Activated CD4-positive, alpha-beta T cell treated with anti-CD3 and anti-CD28 coated beads, Interleukin-2, amount 10 ng/mL, durations not matched to agents 7 days and 5 days (primary cell): Measurements from ENCODE around the gene EGFLAM. TPM values are rescaled to one million over a fixed set of nuclear protein-coding genes. Genes with fewer than 3 reads are reported as not detected.
A peak's percentile ranks its signal among the peaks of the same experiment; 100 is the strongest.

ENCODE experiments used
- CTCF ChIA-PET: fragments of 350-600 bp; sonication (Branson Sonifier 250); formaldehyde crosslinking; loops from one replicate; lab custom pipeline; 2021; ENCODE audit warnings: antibody characterized with exemption; lab: Charles Lee
- POLR2A ChIA-PET: fragments of 350-600 bp; sonication (Branson Sonifier 250); formaldehyde crosslinking; loops from one replicate; lab custom pipeline; 2021; ENCODE audit warnings: antibody characterized with exemption; lab: Charles Lee
- DNase-seq: peaks from one replicate; pipeline ENCODE4 v3.0.0-alpha.2; 2020
- H3K27ac Mint-ChIP-seq: one replicate; pipeline ENCODE4 v1.8.0; 2021; ENCODE audit warnings: mild to moderate bottlenecking, moderate library complexity, mixed read lengths
- H3K27me3 Mint-ChIP-seq: one replicate; pipeline ENCODE4 v1.8.0; 2021; ENCODE audit warnings: mixed read lengths
- H3K36me3 Mint-ChIP-seq: one replicate; pipeline ENCODE4 v1.8.0; 2021; ENCODE audit warnings: low read depth, mixed read lengths
- H3K4me1 Mint-ChIP-seq: one replicate; pipeline ENCODE4 v1.8.0; 2021; ENCODE audit warnings: mixed read lengths
- H3K4me3 Mint-ChIP-seq: one replicate; pipeline ENCODE4 v1.8.0; 2021; ENCODE audit warnings: mild to moderate bottlenecking, moderate library complexity, mixed read lengths
- H3K9me3 Mint-ChIP-seq: one replicate; pipeline ENCODE4 v1.8.0; 2021; ENCODE audit warnings: mixed read lengths
- total RNA-seq, 2 experiments: library from RNA; stranded (reverse); gene quantifications; one replicate each; pipeline ENCODE4 v1.2.3, GENCODE V29; 2021

The EGFLAM gene
- total RNA-seq, 2 experiments from 2014 or later = not detected

- ChIA-PET POLR2A (no interaction called here), CTCF (no interaction called here)
- H3K4me1 Mint-ChIP-seq = no peaks in the 10 kb centered on the region
- DNase-seq = no peak
- H3K9me3 Mint-ChIP-seq = peaks cover 2% of the 10 kb centered on the region
- no peak overlapping the region for H3K4me3 Mint-ChIP-seq
- no peak overlapping the region for H3K27ac Mint-ChIP-seq
- H3K27me3 Mint-ChIP-seq = peaks cover 2% of the 10 kb centered on the region
- no peaks in the 10 kb centered on the region for H3K36me3 Mint-ChIP-seq
Observed at GRCh38 chr5:38344891-38345290, 86.5 kb downstream of the EGFLAM start.

GRCh38 chr5:38346593-38346992, 88.2 kb downstream of the EGFLAM start:
- no peak for DNase-seq
- H3K27me3 Mint-ChIP-seq = peaks cover 2% of the 10 kb centered on the region
- POLR2A ChIA-PET = no interaction called here
- H3K36me3 Mint-ChIP-seq = no peaks in the 10 kb centered on the region
- peaks cover 2% of the 10 kb centered on the region for H3K9me3 Mint-ChIP-seq
- H3K27ac Mint-ChIP-seq = peak overlapping the region; percentile 20
- no peak overlapping the region for H3K4me3 Mint-ChIP-seq
- no peaks in the 10 kb centered on the region for H3K4me1 Mint-ChIP-seq
- CTCF ChIA-PET = no interaction called here

GRCh38 chr5:38347040-38347763, 88.8 kb downstream of the EGFLAM start:
- Mint-ChIP-seq H3K27me3 (no peaks in the 10 kb centered on the region), H3K36me3 (no peaks in the 10 kb centered on the region), H3K4me1 (no peaks in the 10 kb centered on the region), H3K9me3 (peaks cover 2% of the 10 kb centered on the region), H3K27ac (no peak overlapping the region), H3K4me3 (no peak overlapping the region)
- POLR2A ChIA-PET = no interaction called here
- DNase-seq = no peak
- CTCF ChIA-PET = no interaction called here

GRCh38 chr5:38347896-38348295, 89.5 kb downstream of the EGFLAM start:
- Mint-ChIP-seq H3K36me3 (no peaks in the 10 kb centered on the region), H3K4me1 (no peaks in the 10 kb centered on the region), H3K27me3 (no peaks in the 10 kb centered on the region), H3K9me3 (peaks cover 2% of the 10 kb centered on the region), H3K4me3 (no peak overlapping the region), H3K27ac (no peak overlapping the region)
- DNase-seq = no peak
- CTCF ChIA-PET = no interaction called here
- POLR2A ChIA-PET = no interaction called here

- DNase-seq = no peak
Observed at GRCh38 chr5:38360323-38361061, 102.1 kb downstream of the EGFLAM start.

GRCh38 chr5:38362713-38363112, 104.4 kb downstream of the EGFLAM start:
- DNase-seq = no peak
- ChIA-PET CTCF (no interaction called here), POLR2A (no interaction called here)
- no peaks in the 10 kb centered on the region for H3K36me3 Mint-ChIP-seq
- H3K27me3 Mint-ChIP-seq = peaks cover 8% of the 10 kb centered on the region
- H3K27ac Mint-ChIP-seq = no peak overlapping the region
- no peaks in the 10 kb centered on the region for H3K4me1 Mint-ChIP-seq
- H3K9me3 Mint-ChIP-seq = no peaks in the 10 kb centered on the region
- no peak overlapping the region for H3K4me3 Mint-ChIP-seq

More at GRCh38 chr5:38360323-38361061, 102.1 kb downstream of the EGFLAM start:
- H3K27ac Mint-ChIP-seq = no peak overlapping the region
- ChIA-PET CTCF (no interaction called here), POLR2A (no interaction called here)
- H3K4me1 Mint-ChIP-seq = no peaks in the 10 kb centered on the region
- no peak overlapping the region for H3K4me3 Mint-ChIP-seq
- H3K36me3 Mint-ChIP-seq = no peaks in the 10 kb centered on the region
- peaks cover 3% of the 10 kb centered on the region for H3K27me3 Mint-ChIP-seq
- H3K9me3 Mint-ChIP-seq = no peaks in the 10 kb centered on the region

GRCh38 chr5:38364825-38365224, 106.5 kb downstream of the EGFLAM start:
- Mint-ChIP-seq H3K27me3 (peaks cover 8% of the 10 kb centered on the region), H3K9me3 (no peaks in the 10 kb centered on the region), H3K4me3 (no peak overlapping the region), H3K4me1 (peaks cover 9% of the 10 kb centered on the region), H3K27ac (no peak overlapping the region), H3K36me3 (no peaks in the 10 kb centered on the region)
- ChIA-PET POLR2A (no interaction called here), CTCF (interaction anchor here (1.3 kb wide), 1 partner anchor 15 kb away, joined by 3 read pairs; no protein-coding TSS in a partner anchor)
- no peak for DNase-seq

- Mint-ChIP-seq H3K27me3 (peaks cover 8% of the 10 kb centered on the region), H3K4me3 (no peak overlapping the region), H3K36me3 (no peaks in the 10 kb centered on the region), H3K9me3 (no peaks in the 10 kb centered on the region), H3K27ac (no peak overlapping the region), H3K4me1 (peaks cover 9% of the 10 kb centered on the region)
- POLR2A ChIA-PET = no interaction called here
- DNase-seq = no peak
- CTCF ChIA-PET = interaction anchor here (1.5 kb wide), 1 partner anchor 15 kb away, joined by 4 read pairs; no protein-coding TSS in a partner anchor
Observed at GRCh38 chr5:38367410-38367809, 109.1 kb downstream of the EGFLAM start.

GRCh38 chr5:38367966-38368365, 109.6 kb downstream of the EGFLAM start:
- no peaks in the 10 kb centered on the region for H3K36me3 Mint-ChIP-seq
- POLR2A ChIA-PET = no interaction called here
- peaks cover 8% of the 10 kb centered on the region for H3K27me3 Mint-ChIP-seq
- peaks cover 9% of the 10 kb centered on the region for H3K4me1 Mint-ChIP-seq
- DNase-seq = no peak
- CTCF ChIA-PET = interaction anchor here (1.5 kb wide), 1 partner anchor 15 kb away, joined by 4 read pairs; no protein-coding TSS in a partner anchor
- H3K27ac Mint-ChIP-seq = no peak overlapping the region
- H3K4me3 Mint-ChIP-seq = no peak overlapping the region
- no peaks in the 10 kb centered on the region for H3K9me3 Mint-ChIP-seq

- CTCF ChIA-PET = no interaction called here
Observed at GRCh38 chr5:38369692-38370091, 111.3 kb downstream of the EGFLAM start.

GRCh38 chr5:38370358-38371100, 112.2 kb downstream of the EGFLAM start:
- H3K27me3 Mint-ChIP-seq = peaks cover 8% of the 10 kb centered on the region
- no peaks in the 10 kb centered on the region for H3K36me3 Mint-ChIP-seq
- no peaks in the 10 kb centered on the region for H3K9me3 Mint-ChIP-seq
- peaks cover 9% of the 10 kb centered on the region for H3K4me1 Mint-ChIP-seq
- CTCF ChIA-PET = interaction anchor here (1.3 kb wide), 1 partner anchor 12 kb away, joined by 4 read pairs; no protein-coding TSS in a partner anchor
- DNase-seq = no peak
- H3K4me3 Mint-ChIP-seq = no peak overlapping the region
- POLR2A ChIA-PET = no interaction called here
- no peak overlapping the region for H3K27ac Mint-ChIP-seq

More at GRCh38 chr5:38369692-38370091, 111.3 kb downstream of the EGFLAM start:
- Mint-ChIP-seq H3K4me1 (peaks cover 9% of the 10 kb centered on the region), H3K9me3 (no peaks in the 10 kb centered on the region), H3K36me3 (no peaks in the 10 kb centered on the region), H3K27me3 (peaks cover 10% of the 10 kb centered on the region), H3K4me3 (no peak overlapping the region), H3K27ac (no peak overlapping the region)
- DNase-seq = no peak
- POLR2A ChIA-PET = no interaction called here

GRCh38 chr5:38371596-38371995, 113.2 kb downstream of the EGFLAM start:
- Mint-ChIP-seq H3K4me1 (peaks cover 12% of the 10 kb centered on the region), H3K27ac (no peak overlapping the region), H3K36me3 (no peaks in the 10 kb centered on the region), H3K9me3 (no peaks in the 10 kb centered on the region), H3K4me3 (no peak overlapping the region), H3K27me3 (peaks cover 8% of the 10 kb centered on the region)
- no peak for DNase-seq
- ChIA-PET CTCF (interaction anchor here (1.3 kb wide), 1 partner anchor 11 kb away, joined by 4 read pairs; no protein-coding TSS in a partner anchor), POLR2A (no interaction called here)
